GM19238 (cell line): Measurements from ENCODE around the gene ARL5A.
A peak's percentile ranks its signal among the peaks of the same experiment; 100 is the strongest.
"Not testable (repeated sequence)": the region's sequence is repeated elsewhere in the genome, so short reads cannot be mapped to it uniquely, and the experiment has no call there.

Source experiments
- DNase-seq: peaks from one replicate; pipeline ENCODE4 v3.0.0; 2011; ENCODE audit warnings: low spot score; ENCODE audit not compliant: insufficient read length

The ARL5A gene, protein sequence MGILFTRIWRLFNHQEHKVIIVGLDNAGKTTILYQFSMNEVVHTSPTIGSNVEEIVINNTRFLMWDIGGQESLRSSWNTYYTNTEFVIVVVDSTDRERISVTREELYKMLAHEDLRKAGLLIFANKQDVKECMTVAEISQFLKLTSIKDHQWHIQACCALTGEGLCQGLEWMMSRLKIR

DNA sequence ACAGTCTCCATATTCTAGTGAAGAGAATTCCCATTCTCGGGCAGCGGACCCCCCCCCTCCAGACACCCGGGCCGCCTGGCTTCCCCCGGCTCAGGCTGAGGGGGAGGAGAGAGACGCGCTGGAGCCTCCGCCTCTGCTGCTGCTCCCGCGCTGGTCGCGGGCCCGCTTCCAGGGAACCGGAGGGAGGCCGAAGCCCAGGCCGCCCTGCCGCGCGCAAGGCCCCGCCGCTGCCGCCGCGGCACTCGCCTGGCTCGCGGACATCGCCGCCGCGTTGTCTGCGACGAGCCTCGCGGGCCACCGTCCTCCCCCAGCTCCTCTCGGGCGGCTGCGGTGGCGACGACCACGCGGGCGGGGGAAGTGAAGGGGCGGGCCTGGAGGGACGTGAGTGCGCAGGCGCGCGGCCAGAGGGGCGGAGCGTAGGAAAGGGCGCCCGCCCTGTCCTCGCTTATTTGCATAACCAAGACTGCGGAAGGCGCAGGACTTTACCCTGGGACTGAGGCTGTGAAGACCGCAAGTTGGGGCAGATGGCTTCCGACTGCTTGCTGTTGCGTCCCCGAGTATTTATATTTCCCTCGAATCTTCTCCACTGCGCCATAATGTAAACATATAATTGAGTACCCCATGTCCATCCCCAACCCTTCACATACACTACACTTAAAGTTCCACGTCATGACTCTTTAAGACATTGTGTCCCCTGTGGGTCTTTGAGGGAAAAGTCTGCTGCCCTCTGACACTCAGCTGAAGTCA, at the start of gene ARL5A:
ARL5A (minus strand) TSS at position 279 of the 747 bp plus-strand sequence; CDS start at position 34, 245 bp downstream.
- DNase-seq: peak; percentile 78

DNA sequence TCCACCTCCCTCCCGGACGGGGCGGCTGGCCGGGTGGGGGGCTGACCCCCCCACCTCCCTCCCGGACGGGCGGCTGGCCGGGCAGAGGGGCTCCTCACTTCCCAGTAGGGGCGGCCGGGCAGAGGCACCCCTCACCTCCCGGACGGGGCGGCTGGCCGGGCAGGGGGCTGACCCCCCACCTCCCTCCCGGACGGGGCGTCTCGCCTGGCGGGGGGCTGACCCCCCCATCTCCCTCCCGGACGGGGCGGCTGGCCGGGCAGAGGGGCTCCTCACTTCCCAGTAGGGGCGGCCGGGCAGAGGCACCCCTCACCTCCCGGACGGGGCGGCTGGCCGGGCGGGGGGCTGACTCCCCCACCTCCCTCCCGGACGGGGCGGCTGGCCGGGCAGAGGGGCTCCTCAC, 47.4 kb upstream of the ARL5A start:
- DNase-seq: not testable (repeated sequence)

DNA sequence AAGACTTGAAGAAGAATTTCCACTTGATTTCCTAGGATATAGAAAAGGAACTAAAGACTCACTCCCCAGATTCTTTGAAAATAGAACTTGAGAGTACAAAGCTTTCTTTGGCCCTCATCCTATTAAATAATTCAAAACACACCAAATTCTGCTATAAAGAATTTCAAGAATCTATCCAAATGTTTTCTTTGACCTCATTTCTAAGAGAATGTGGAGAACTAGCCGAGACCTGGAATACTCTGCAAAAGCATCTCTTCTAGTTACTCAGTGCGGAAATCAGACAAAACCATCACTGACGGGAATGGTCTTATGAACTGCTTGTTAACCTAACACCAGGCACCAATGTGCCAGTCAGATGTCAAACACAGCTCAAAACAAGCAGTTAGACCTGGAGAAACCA, 44.2 kb upstream of the ARL5A start:
- DNase-seq: no peak

DNA sequence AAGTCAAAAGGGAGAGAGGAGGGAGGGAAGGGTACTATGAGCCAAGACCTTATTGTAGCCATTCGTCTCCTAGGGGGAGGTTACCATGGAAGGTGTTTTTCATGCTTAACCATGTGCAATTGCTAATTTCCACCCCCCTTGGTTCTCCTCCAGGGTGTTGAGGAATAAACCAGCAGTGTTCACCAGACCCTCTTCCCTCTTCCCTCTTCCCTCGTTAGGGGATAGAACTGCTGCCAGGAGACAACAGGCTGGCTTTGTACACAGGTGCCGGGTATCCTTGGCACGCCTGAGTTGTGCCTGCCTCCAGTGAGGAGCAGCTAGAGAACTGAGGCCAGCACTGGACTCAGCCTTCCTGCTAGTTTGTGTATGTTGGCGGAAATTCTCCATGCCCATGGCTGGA, 41.1 kb upstream of the ARL5A start:
- DNase-seq: no peak

DNA sequence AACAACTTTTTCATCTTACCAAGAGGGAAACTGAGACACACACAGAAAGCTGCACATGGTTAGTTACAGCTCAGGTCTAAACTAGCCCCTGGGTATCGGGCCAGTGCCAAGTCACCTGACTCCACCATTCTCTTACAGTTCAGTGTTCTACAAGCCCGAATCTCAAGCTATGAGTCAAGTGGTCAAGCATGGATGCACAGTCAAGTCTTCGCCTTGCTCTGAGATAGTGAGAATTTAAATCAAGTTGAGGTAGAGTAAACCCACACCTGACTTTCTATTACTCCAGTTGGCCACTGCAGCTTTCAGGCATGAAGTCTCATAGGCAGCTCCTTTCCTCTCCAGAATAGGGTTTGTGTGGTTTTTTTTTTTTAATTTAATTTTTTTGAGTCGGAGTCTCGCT, 34.5 kb upstream of the ARL5A start:
- peak; percentile 58 for DNase-seq

DNA sequence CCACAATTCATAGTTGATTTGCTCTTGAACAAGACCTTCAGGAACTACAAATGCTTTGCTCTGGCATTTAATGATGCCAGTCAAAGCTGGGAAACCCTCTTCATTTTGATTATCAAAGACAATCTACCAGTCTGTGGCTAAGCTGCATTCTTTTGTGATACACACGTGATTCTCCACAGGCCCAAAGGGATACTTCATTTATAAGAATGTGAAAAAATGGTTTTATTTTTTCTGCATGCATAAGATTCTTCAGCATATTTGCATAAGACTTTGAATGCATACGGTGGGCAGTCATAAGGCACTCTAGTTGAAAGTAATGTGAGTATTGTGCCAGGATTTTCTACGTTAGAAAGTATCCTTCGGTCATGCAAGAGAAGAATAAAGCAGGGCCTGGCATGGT, 33.0 kb upstream of the ARL5A start:
- no peak for DNase-seq

DNA sequence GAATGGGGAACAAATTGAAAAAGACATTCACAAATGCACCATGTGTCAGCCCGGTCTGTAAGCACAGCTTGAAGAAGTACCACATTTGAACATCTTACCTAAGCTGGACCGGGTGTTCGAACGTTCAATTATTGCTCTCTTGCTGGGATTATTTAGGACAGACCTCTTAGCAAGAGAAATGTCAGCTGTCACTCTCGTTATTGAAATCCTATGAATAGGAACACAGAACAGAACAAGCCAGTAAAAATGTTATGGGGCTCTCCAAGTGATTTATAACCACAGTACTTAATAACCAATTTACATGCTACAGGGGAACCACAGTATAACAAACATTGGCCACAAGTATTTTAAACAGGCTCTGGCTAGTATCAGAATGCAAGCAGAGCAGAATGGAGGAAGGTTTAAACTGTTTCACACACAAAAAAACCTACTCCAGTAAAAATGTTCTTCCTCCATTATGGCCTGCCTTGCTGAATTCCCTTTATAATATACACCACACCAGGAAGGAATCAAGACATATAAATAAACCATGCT, 32.5 kb upstream of the ARL5A start:
- no peak for DNase-seq

DNA sequence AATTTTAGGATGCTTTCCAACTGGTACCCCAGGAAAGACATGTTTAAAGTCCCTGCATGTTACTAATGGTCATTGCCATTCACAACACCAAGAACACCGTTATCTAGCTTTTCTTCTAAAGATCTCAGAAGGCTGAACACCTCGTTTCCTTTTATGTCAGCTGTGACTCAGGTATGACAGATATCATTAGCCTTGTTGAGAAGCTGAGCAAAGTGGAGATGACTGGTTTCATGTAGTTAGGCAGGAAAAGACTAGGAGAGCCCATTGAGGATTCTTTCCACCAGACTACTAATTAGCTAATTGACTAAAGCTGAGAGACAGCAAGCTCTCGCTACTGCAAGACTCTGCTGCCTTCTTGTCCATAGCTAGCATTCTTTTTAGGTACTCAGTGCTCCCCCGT, 32.0 kb upstream of the ARL5A start:
- no peak for DNase-seq

DNA sequence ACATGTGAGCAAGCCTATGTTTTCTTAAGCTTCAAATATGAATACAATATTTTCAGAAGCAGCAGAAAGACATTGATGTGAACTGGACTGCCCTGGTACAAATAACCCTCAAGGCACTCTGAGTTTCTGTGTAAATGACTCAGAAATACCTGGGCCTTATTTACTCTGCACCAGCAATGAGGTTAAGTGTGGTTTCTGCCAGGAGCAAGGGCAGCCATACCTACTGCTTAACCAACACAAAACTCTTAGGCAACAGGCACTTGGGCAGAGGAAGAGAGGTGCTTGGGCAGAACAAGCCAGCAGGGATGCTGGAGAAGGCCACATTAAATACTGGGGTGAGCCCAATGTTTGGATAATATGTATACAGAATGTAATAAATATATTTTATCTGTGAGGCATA, 29.4 kb upstream of the ARL5A start:
- DNase-seq: no peak

DNA sequence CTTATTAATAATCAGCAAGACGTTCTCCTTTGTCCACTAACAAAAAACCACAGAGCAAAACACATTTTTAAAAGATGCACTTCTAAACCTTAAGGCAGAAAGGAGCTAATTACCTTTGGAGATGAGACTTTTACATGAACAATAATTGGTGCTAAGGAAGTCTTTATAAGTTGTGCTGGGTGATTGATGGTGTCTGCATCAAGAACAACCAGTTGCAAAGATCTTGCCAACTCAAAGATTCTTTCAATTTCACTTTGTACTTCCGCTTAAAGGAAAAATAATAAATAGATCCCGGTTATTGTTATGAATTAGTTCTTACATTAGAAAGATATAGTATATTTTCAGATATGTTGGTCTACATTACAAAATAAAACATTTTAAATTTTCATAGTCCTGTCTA, 26.9 kb upstream of the ARL5A start:
- DNase-seq: no peak

DNA sequence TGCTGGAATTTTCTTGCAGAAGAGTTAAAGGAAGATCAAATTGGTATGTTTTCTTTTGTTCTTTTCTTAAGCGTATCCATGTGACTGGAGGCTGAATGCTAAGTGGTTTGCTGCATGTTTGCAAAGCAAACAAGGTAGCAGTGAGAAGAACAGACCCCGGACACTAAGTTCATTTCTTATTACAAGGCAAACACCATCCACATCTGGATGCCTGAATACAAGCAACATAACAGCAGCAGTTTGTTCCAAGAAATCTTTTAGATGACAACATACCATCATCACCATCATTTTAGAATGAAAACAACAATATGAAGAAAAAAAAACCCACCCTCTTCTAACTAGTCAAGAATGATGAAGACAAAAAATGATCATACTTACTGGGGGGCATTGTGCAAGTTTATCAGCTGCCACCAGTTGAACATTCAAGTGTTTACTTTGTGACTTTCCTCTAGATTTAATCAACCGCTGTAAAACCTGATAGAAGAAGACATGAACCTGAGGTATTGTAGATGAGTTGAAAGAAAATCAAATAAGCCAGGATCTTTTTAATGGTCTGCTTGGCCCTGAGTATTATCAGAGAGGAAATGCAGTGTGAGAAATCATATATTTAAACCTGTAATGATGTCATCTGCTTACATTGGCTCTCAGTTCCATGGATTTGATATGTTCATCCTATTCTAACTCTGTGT, 25.0 kb upstream of the ARL5A start:
- no peak for DNase-seq

DNA sequence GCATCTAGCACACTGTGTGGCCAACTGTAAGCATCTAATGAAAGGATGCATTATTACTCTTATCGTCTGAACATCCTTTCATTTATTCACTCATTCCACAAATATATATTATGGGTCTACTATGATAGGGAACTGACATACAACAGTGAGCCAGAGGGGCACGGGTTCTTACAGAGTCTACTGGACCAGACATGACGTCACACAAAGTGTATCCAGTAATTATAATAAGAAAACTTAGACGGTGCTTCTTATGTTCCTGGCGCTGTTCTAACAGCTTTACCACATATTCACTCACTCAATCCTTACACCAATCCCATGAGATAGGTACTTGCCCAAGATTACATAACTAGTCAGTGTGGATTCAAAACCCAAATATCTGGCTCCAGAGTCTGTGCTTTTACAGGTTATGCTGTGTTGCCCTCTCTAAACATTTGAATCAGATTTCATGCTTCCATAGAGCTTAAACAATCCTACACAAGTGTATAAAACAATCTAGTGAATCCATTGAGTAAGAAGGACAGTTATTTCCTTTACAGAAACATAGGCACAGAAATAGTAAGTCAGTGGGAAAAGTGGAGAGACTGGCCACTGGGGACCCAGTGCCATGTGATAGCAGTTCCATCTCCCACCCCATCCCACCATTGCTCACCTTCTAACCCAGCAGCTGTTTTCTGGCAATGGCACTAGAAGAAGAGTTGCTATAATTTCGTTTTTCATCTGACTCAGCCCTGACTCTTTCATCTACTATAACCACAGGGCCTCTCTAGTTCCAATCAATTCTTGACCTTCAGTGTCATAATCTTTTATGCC, 24.2 kb upstream of the ARL5A start:
- no peak for DNase-seq

DNA sequence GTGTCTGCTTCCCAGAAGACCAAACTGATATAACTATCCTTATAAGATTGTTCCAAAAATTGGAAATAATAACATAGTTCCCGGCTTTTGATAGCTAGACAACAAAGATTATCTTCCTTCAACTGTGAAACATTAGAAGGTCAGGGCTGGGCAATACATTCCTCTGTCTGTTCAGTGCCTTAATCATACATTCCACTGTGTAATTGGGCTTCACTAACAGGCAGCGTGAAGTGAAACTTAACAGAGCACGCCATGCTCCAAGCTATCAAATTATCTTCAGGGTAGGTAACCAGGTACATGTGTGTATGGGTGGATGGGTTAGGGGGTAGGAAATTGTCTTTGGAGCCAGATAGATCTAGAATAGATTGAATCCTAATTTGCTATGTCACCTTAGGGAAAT, 23.5 kb upstream of the ARL5A start:
- no peak for DNase-seq

DNA sequence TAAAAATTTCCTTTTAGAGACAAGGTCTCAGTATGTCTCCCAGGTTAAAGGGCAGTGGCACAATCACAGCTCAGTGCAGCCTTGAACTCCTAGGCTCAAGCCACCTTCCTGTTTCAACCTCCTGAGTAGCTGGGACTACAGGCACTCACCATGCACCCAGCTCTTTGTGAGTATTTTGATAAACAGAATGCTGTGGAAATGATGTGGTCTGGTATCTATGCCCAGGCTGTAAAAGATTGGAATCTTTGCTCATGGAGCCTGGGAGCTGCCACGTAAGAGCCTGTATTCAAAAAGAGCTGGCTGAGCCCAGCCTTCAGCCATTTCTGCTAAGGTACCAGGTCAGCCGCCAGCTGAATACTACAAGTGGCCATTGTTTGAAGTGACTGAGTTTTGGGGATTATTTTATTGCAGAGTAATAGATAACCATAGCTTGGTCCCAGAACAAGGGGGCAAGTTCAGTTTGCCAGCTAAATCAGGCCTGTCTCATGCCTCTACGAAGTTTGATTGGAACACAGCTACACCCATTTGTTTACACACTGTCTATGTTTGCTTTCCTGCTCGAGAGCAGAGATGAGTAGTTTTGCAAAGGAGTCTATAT, 21.3 kb upstream of the ARL5A start:
- no peak for DNase-seq

DNA sequence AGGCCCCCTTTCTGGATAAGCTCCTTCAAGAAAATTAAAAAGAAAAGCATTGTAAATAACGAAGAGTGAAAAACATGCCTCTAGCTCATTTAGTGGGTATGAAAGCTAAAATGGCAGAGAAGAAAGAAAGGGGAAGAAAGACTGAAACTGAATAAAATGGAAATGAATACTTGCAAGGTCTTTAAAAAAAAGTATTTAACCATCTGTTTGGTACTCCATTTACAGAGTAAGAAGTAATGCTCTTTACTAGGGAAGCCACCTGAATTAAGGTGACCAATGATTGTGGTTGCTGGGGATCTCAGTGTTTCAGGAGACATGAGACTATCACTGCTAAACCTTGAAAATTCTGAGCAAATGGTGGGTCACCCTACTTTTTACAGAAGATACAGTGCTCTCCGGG, 17.7 kb upstream of the ARL5A start:
- no peak for DNase-seq

DNA sequence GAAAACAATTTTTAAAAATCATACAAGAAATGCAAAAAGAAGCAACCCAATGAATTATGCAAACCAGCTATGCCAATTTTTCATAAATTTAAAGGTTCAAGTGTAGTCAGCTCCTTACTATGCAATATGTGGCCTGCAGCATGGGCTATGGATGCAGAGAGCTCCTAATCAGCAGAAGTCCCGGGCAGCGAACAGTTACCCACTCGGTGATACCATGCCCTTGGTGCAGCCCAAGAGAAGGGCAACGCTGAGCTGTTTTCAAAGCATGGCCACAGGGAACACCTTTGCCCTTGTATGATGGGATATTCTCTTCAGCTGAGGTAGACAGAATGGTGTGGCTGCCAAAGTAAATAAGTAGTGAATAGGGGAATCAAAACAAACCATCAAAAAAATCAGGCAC, 17.3 kb upstream of the ARL5A start:
- DNase-seq: no peak

DNA sequence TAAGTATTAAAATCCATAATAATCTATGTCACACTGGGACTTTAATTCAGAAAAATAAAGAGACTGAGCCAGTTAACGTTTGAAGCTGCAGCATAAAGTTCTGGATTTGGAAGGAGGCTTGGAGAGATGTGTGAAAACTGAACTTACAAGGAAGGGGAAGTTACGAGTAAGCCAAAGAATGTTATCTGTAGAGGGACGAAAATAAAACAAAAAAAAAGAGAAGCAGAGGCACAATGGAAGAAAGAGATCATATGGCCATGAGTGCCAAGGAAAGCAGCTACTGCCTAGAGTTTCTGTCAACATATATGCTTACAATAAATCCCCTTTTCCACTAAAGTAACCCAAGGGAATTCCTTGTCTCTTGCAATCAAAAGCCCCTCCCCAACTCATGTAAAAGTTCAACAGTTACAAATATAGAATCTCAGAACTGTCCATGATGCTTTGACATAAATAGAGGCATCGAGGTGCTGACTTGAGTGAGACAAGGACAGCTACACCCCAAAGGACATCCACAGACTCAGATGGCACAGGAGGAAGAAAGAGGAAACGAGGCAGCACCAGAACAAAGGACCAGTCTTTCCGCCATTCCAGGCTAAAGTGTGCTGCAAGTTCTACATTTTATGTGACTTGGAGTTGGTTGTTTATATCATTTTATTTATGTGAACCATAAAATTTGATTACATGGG, 16.1 kb upstream of the ARL5A start:
- DNase-seq: no peak

DNA sequence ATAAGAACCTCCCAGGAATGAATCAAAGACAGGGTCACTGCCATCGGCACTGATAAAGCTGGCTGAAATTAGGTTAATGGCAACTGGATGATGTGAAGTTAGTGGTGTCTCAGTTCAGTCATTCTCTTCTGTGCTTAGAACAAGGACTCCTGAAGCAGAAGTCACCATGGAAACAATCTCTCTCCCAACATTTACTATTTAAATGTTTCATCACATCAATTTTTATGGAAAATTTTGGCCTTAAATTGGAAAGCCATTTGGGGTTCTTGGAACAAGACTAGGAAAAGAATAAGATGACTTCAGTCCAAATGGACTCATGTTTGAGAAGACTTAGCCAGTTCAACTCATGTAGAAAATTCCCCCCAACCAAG, 15.5 kb upstream of the ARL5A start:
- no peak for DNase-seq

DNA sequence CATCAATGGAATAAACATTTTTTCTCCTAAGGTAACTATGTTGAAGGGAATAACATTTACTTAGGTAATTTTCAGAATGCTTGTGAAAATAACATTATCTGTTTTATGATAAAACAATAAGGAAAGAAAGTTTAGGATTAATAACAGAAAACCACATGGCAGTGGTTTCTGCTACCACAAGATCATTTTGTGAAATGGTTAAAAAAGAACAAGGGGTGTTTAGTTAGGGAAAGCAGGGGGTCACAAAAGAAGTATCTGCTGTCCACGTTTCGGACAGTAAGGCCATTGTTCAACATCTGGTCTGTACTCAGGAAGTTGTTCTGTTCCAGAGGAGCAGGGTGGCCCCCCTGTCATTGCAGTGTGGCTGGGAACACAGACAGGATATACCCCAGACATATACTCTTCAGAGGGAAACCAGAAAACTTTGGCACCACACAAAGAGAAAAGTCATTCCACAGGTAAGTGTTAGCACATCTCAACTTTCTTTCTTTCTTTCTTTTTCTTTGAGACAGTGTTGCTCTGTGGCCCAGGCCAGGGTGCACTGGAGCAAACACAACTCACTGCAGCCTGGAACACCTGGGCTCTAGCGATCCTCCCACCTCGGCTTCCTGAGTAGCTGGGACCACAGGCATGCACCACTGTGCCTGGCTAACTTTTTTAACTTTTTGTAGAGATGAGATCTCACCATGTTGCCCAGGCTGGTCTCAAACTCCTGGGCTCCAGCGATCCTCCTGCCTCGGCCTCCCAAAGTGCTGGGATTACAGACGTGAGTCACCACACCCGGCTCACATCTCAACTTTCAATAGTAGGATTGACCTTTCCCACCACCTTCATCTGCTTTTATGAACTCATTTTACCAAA, 14.8 kb upstream of the ARL5A start:
- no peak for DNase-seq

DNA sequence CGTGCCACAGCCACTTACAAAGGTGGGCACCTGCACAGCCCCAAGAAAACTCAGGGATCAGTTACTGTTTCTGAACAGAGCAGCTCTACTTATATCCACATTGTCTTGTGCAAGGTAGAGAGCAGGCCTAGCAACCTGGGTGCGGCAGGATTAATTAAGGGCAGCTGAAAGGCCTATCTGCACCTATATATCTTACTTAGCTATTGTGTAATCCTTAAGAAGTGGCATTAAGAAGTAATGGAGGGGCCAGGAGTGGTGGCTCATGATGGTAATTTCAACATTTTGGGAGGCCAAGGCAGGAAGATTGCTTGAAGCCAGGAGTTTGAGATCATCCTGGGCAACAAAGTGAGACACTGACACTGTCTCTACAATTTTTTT, 12.8 kb upstream of the ARL5A start:
- DNase-seq: no peak
